Colonic mucosa (tissue), 4 donors: Measurements from ENCODE around the gene ZNF646. TPM values are rescaled to one million over a fixed set of nuclear protein-coding genes. Genes with fewer than 3 reads are reported as not detected.

ENCODE experiments used
- DNase-seq: peaks from one replicate; pipeline ENCODE4 v3.0.0-alpha.2; 2020
- H3K27ac ChIP-seq: fragments of 200-600 bp; one replicate; pipeline ENCODE4 v1.8.0; 2021
- H3K27me3 ChIP-seq: fragments of 200-600 bp; one replicate; pipeline ENCODE4 v1.8.0; 2021
- H3K36me3 ChIP-seq: fragments of 200-600 bp; one replicate; pipeline ENCODE4 v1.8.0; 2021
- H3K4me1 ChIP-seq: fragments of 200-600 bp; one replicate; pipeline ENCODE4 v1.8.0; 2021; ENCODE audit warnings: mild to moderate bottlenecking
- H3K4me3 ChIP-seq: fragments of 200-600 bp; one replicate; pipeline ENCODE4 v1.8.0; 2021
- H3K9ac ChIP-seq, 2 donors: one replicate each; pipeline ENCODE4 v1.7.0; 2013; ENCODE audit warnings: control low read depth in 2 of 2, low read depth in 2 of 2, low read length in 2 of 2
- H3K9me3 ChIP-seq: fragments of 200-600 bp; one replicate; pipeline ENCODE4 v1.8.0; 2021
- intact Hi-C: fragments of 100-400 bp; cut with DNase I; formaldehyde crosslinking; loops from one replicate; pipeline ENCODE4 v1.14.1; 2022
- total RNA-seq, 2 donors: library from RNA; stranded (reverse); fragmentation: NEBNext Ultra II Directional in 1 of 2; extraction: Animal tissue kit (Norgen Biotek cat#: 25700) in 1 of 2; gene quantifications; one replicate each; pipeline ENCODE4 v1.2.1, GENCODE V29; 2021
- TF ChIP-seq, protein P1 (sequence below): fragments of 200-600 bp; IDR thresholded peaks from one replicate; pipeline ENCODE4 v1.8.0; 2022; ENCODE audit warnings: antibody characterized with exemption, mild to moderate bottlenecking
- donor health status: healthy.
- donor health status: DM: no; HTN: no; CAD: no.
- donor health status: DM: no; HTN: no; CAD: no.

ZNF646 gene
- total RNA-seq, 2 donors from 2014 or later, result 18.4 to 20.0 TPM

DNA sequence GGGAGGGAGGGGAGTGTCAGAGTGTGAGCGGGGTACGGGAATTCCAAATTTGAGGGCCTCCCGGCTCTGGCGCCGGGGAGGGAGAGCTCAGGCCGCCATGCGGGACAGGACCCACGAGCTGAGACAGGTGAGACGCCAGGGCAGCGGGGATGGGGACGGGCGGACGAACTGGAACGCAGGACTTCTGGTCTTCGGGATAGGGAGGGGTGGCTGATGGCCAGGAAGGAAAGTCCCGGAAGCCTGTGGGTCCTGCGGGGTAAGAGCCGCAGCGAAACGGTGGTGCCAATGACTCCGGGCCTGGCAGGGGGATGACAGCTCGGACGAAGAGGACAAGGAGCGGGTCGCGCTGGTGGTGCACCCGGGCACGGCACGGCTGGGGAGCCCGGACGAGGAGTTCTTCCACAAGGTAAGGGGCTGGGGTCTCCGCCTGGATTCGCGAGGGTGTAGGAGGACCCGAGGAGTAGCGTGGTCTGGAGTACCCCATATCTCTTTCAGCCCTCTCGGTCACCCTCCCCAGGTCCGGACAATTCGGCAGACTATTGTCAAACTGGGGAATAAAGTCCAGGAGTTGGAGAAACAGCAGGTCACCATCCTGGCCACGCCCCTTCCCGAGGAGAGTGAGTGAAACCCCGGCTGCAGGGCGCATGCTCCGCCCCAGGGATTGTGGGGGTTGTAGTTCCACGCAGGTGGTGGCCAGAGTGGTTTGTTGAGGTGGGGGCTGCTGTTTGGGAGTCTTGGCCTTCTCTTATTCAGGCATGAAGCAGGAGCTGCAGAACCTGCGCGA lies 40.3 kb upstream of the ZNF646 start:
- H3K4me3 ChIP-seq, result peak overlapping the region; percentile 89

DNA sequence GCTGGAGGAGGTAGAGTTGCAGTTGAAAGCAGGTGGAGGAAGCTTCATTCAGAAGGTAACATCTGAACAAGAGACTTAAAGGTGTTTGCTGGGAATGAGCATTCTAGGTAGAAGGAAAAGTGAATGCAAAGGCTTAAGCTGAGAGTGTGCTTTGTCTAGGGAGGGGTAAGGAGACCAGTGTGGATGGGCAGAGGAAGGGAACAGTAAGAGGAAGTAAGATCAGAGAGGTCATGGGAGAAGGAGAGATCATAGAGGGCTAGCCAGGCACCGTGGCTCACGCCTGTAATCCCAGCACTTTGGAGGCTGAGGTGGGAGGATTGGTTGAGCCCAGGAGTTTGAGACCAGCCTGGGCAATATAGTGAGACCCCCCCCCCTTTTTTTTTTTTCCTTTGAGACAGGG lies 37.5 kb upstream of the ZNF646 start:
- TF ChIP-seq, protein P1, sequence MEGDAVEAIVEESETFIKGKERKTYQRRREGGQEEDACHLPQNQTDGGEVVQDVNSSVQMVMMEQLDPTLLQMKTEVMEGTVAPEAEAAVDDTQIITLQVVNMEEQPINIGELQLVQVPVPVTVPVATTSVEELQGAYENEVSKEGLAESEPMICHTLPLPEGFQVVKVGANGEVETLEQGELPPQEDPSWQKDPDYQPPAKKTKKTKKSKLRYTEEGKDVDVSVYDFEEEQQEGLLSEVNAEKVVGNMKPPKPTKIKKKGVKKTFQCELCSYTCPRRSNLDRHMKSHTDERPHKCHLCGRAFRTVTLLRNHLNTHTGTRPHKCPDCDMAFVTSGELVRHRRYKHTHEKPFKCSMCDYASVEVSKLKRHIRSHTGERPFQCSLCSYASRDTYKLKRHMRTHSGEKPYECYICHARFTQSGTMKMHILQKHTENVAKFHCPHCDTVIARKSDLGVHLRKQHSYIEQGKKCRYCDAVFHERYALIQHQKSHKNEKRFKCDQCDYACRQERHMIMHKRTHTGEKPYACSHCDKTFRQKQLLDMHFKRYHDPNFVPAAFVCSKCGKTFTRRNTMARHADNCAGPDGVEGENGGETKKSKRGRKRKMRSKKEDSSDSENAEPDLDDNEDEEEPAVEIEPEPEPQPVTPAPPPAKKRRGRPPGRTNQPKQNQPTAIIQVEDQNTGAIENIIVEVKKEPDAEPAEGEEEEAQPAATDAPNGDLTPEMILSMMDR, result no peak
- Histone ChIP-seq H3K4me1 (peaks cover 5% of the 10 kb centered on the region), H3K4me3 (no peak overlapping the region), H3K9ac (no peak overlapping the region), H3K27ac (no peak overlapping the region), H3K27me3 (no peaks in the 10 kb centered on the region), H3K36me3 (no peaks in the 10 kb centered on the region), H3K9me3 (no peaks in the 10 kb centered on the region)
- no peak for DNase-seq
- intact Hi-C loops, result no loop called here

More for the DNA sequence above, 40.3 kb upstream of the ZNF646 start:
- DNase-seq, result peak; percentile 95
- H3K4me1 ChIP-seq, result peaks cover 5% of the 10 kb centered on the region
- H3K9me3 ChIP-seq, result no peaks in the 10 kb centered on the region
- H3K27ac ChIP-seq, result peak overlapping the region; percentile 85
- H3K36me3 ChIP-seq, result no peaks in the 10 kb centered on the region
- H3K9ac ChIP-seq, result peak overlapping the region; percentile 94 to 95
- intact Hi-C loops, result no loop called here
- no peaks in the 10 kb centered on the region for H3K27me3 ChIP-seq
- TF ChIP-seq, protein P1, result no peak

DNA sequence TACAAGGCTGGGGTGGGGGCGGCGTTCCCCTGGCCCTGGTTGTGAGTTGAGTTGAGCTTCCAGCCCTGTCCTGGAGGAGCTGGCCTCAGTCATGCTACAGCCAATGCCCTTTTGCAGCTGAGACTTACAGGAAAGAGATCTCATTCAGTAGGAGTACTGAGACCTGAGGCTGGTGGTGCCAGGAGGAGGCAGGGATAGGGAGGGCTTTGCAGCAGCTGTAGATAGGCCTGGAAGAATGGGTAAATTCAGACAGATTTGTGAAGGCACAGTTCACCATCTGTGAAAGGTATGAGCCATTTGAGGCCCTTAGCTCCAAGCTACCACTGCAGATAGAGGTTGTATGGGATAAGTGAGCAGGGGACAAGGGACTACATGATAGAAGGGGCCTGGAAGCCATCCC lies 35.2 kb upstream of the ZNF646 start:
- H3K4me1 ChIP-seq, result peaks cover 5% of the 10 kb centered on the region
- intact Hi-C loops, result no loop called here
- no peaks in the 10 kb centered on the region for H3K36me3 ChIP-seq
- TF ChIP-seq, protein P1, result no peak
- no peak overlapping the region for H3K27ac ChIP-seq
- no peak overlapping the region for H3K4me3 ChIP-seq
- no peaks in the 10 kb centered on the region for H3K9me3 ChIP-seq
- no peak for DNase-seq
- H3K9ac ChIP-seq, result no peak overlapping the region
- no peaks in the 10 kb centered on the region for H3K27me3 ChIP-seq

DNA sequence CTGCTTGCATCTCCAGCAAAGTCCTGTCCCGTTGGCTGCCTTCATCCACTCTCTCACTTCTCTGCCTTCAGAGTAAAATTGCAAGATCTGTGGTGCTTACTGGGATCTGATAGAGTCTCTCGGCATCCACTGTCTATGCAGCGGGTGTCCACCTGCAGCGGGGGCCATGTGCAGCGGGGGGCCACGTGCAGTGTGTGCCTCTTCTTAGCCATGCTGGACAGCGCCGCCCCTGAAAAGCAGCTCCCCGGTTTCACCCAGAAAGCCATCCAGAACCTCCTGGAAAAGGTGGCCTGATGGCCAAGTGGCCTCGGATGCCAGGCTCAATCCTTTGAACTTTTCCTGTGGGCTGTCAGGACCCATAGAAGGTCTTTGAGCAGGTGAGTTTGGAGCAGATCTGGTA lies 31.4 kb upstream of the ZNF646 start:
- Histone ChIP-seq H3K27ac (no peak overlapping the region), H3K4me3 (no peak overlapping the region), H3K27me3 (no peaks in the 10 kb centered on the region), H3K9ac (no peak overlapping the region), H3K4me1 (no peaks in the 10 kb centered on the region), H3K36me3 (no peaks in the 10 kb centered on the region), H3K9me3 (no peaks in the 10 kb centered on the region)
- TF ChIP-seq, protein P1, result no peak
- no peak for DNase-seq
- intact Hi-C loops, result no loop called here

DNA sequence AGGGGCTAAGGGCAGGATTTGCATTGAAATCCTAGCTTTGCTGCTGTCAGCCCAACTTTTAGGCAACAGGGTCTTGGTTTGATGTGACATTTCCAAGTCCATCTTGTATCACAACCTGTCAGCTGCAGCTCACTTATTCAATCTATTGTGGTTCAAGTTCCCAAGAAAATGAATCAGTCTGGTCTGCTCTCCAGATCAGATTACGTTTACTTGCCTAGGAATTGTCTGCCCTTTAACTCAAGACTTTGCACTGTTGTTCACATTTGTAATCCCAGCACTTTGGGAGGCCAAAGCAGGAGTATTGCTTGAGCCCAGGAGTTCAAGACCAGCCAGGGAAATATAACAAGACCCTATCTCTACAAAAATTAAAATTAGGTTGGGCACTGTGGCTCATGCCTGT lies 30.9 kb upstream of the ZNF646 start:
- no peaks in the 10 kb centered on the region for H3K36me3 ChIP-seq
- no peak overlapping the region for H3K4me3 ChIP-seq
- no peaks in the 10 kb centered on the region for H3K9me3 ChIP-seq
- H3K9ac ChIP-seq, result no peak overlapping the region
- intact Hi-C loops, result no loop called here
- DNase-seq, result no peak
- H3K27me3 ChIP-seq, result no peaks in the 10 kb centered on the region
- TF ChIP-seq, protein P1, result no peak
- H3K4me1 ChIP-seq, result no peaks in the 10 kb centered on the region
- no peak overlapping the region for H3K27ac ChIP-seq
